K562 (cell line): ENCODE measurements around the gene FAM120B.

ENCODE experiments used
- BCLAF1 ChIP-seq, 2 experiments: fragments of 450-650 bp in 1 of 2; IDR thresholded peaks; 2 replicates each; pipeline ENCODE4 v1.6.1; 2011 to 2017; ENCODE audit warnings: low read depth in 2 of 2, antibody characterized with exemption in 1 of 2, borderline replicate concordance in 1 of 2, low read length in 1 of 2, mild to moderate bottlenecking in 1 of 2, mixed read lengths in 1 of 2; ENCODE audit not compliant: control insufficient read depth in 1 of 2
- CTCF ChIP-seq, 3 experiments: IDR thresholded peaks in 2 of 3; conservative IDR thresholded peaks in 1 of 3; 2 replicates each; pipeline ENCODE4 v1.5.1; 2011 to 2012; ENCODE audit warnings: low read length in 3 of 3, mild to moderate bottlenecking in 3 of 3, control low read depth in 2 of 3, improper control_type of control experiment in 1 of 3, inconsistent platforms in 1 of 3, low read depth in 1 of 3, mixed read lengths in 1 of 3, moderate library complexity in 1 of 3; ENCODE audit not compliant: insufficient read depth in 2 of 3
- ELF1 ChIP-seq: fragments of 200-800 bp; sonication (Bioruptor generic); IDR thresholded peaks from 2 replicates; pipeline ENCODE4 v1.6.1; 2016; ENCODE audit warnings: missing genetic modification characterization, missing compliant biosample characterization
- RAD51 ChIP-seq: fragments of 450-650 bp; IDR thresholded peaks from 2 replicates; pipeline ENCODE4 v1.7.1; 2016; ENCODE audit warnings: low read depth, mild to moderate bottlenecking, borderline replicate concordance
- REST ChIP-seq, 2 experiments: fragments of 450-650 bp; formaldehyde crosslinking in 1 of 2; IDR thresholded peaks; 2 replicates each; pipeline versions ENCODE4 v1.4.0 to v1.6.1; 2014 to 2020; ENCODE audit warnings: mild to moderate bottlenecking in 2 of 2, borderline replicate concordance in 1 of 2, low read depth in 1 of 2
- TAL1 ChIP-seq: fragments of 450-650 bp; IDR thresholded peaks from 2 replicates; pipeline ENCODE4 v1.6.1; 2016; ENCODE audit warnings: mild to moderate bottlenecking
- TCF7L2 ChIP-seq: fragments of 150-350 bp; IDR thresholded peaks from 2 replicates; pipeline ENCODE4 v1.6.1; 2016; ENCODE audit warnings: low read depth, mild to moderate bottlenecking, low read length, moderate library complexity
- THRA ChIP-seq: fragments of 450-650 bp; IDR thresholded peaks from 2 replicates; pipeline ENCODE4 v1.6.1; 2017; ENCODE audit warnings: mild to moderate bottlenecking, moderate library complexity

- TF ChIP-seq REST (IDR thresholded peaks at IDR 0.05; ENCODE audit: borderline replicate concordance), result no peak
- TF ChIP-seq REST (CRISPR knock-in tag; IDR thresholded peaks at IDR 0.05; ENCODE audit: low read depth), result no peak
- TF ChIP-seq THRA, result no peak
- no peak for TF ChIP-seq CTCF (IDR thresholded peaks at IDR 0.05 in 2 of 3, conservative IDR thresholded peaks at IDR 0.05 in 1 of 3; ENCODE audit: insufficient read depth in 2 of 3, low read depth in 1 of 3, low read length in 3 of 3)
- no peak for TF ChIP-seq BCLAF1 (IDR thresholded peaks at IDR 0.05; ENCODE audit: borderline replicate concordance in 1 of 2, control insufficient read depth in 1 of 2, low read depth in 2 of 2, low read length in 1 of 2)
- no peak for TF ChIP-seq ELF1 (tag)
- TF ChIP-seq RAD51, result no peak
- no peak for TF ChIP-seq TAL1
- no peak for TF ChIP-seq TCF7L2
Observed at GRCh38 chr6:170263410-170263809, 43.1 kb upstream of the FAM120B start.
